K562 (cell line): Measurements from ENCODE around the gene PPIH. TPM values are rescaled to one million over a fixed set of nuclear protein-coding genes. Genes with fewer than 3 reads are reported as not detected.

Experiments used
- ATAC-seq: fragments of 200-7000 bp; cut with Tn5 transposase; 3 replicates; pipeline ENCODE4 v1.9.1; 2020; ENCODE audit warnings: moderate library complexity
- BruUV-seq: library from RNA; stranded (reverse); fragments of 400-500 nt; replicated peaks from 2 replicates; lab custom pipeline; 2021; lab: Mats Ljungman, UMichigan
- CTCF ChIA-PET: fragments of 300-600 bp; formaldehyde crosslinking; extraction: SDS; loops from one replicate; lab custom pipeline; 2021; ENCODE audit warnings: low intra/inter-chr PET ratio; lab: Yijun Ruan, JAX
- POLR2A ChIA-PET: fragments of 300-600, 350-650 bp; sonication (Branson Sonifier 250); formaldehyde crosslinking; extraction: SDS; loops from one replicate; lab custom pipeline; 2021; ENCODE audit warnings: antibody characterized with exemption, inconsistent platforms; lab: Yijun Ruan, JAX
- DNase-seq, 4 experiments: peaks; one replicate each; pipeline versions ENCODE4 v3.0.0 to v3.0.0-alpha.2; 2011 to 2018; ENCODE audit warnings: low spot score in 3 of 4, mixed read lengths in 3 of 4; ENCODE audit errors: extremely low read depth in 1 of 4
- FAIRE-seq: peaks from 2 replicates; lab custom pipeline; 2011; peaks lifted over from hg19 to GRCh38; lab: Jason Lieb, UNC
- H2AFZ ChIP-seq: 2 replicates; pipeline ENCODE4 v1.6.0; 2011; ENCODE audit warnings: low read depth, low read length, control low read depth, inconsistent platforms
- H3K27ac ChIP-seq: fragments of 200-600 bp; 3 replicates; pipeline ENCODE4 v1.8.0; 2011; ENCODE audit warnings: low read depth, mild to moderate bottlenecking, control low read depth, inconsistent platforms, low read length, moderate library complexity, mixed read lengths; ENCODE audit errors: extremely low read depth
- H3K27me3 ChIP-seq, 2 experiments: fragments of 300-600 bp in 1 of 2; 2 replicates in 1 of 2; 3 replicates in 1 of 2; pipeline versions ENCODE4 v1.6.0 to v1.8.0; 2011; ENCODE audit warnings: inconsistent platforms in 2 of 2, low read length in 2 of 2, mild to moderate bottlenecking in 1 of 2, mixed read lengths in 1 of 2, moderate library complexity in 1 of 2; ENCODE audit not compliant: control insufficient read depth in 2 of 2, insufficient read depth in 2 of 2
- H3K36me3 ChIP-seq: fragments of 300-600 bp; 3 replicates; pipeline ENCODE4 v1.8.0; 2011; ENCODE audit warnings: mild to moderate bottlenecking, low read length, inconsistent platforms; ENCODE audit not compliant: control insufficient read depth, insufficient read depth
- H3K4me1 ChIP-seq, 2 experiments: fragments of 200-600 bp in 1 of 2; replicated peaks in 1 of 2; 2 replicates in 1 of 2; 3 replicates in 1 of 2; pipeline versions ENCODE4 v1.5.1 to v1.8.0; 2011; ENCODE audit warnings: inconsistent platforms in 2 of 2, low read length in 2 of 2, mild to moderate bottlenecking in 1 of 2, mixed read lengths in 1 of 2, moderate library complexity in 1 of 2; ENCODE audit not compliant: control insufficient read depth in 2 of 2, insufficient read depth in 2 of 2
- H3K4me2 ChIP-seq: 2 replicates; pipeline ENCODE4 v1.6.1; 2011; ENCODE audit warnings: low read length, control low read depth, inconsistent platforms, mixed read lengths; ENCODE audit not compliant: insufficient read depth
- H3K4me3 ChIP-seq: fragments of 200-600 bp; sonication (generic), shearing (Covaris generic); 2 replicates; pipeline ENCODE4 v1.5.1; 2016; ENCODE audit warnings: control low read depth, inconsistent platforms
- H3K79me2 ChIP-seq: fragments of 200-600 bp; 3 replicates; pipeline ENCODE4 v1.8.0; 2011; ENCODE audit warnings: low read length, inconsistent platforms; ENCODE audit not compliant: control insufficient read depth, insufficient read depth
- H3K9ac ChIP-seq, 2 experiments: 2 replicates each; pipeline versions ENCODE4 v1.6.0 to v1.6.1; 2011; ENCODE audit warnings: low read depth in 2 of 2, low read length in 2 of 2, control low read depth in 1 of 2, inconsistent platforms in 1 of 2, mild to moderate bottlenecking in 1 of 2, mixed read lengths in 1 of 2; ENCODE audit not compliant: insufficient read depth in 1 of 2
- H3K9me1 ChIP-seq: one replicate; pipeline ENCODE4 v1.6.0; 2011; ENCODE audit warnings: inconsistent platforms, mild to moderate bottlenecking, low read length, moderate library complexity; ENCODE audit not compliant: control insufficient read depth, insufficient read depth
- H3K9me3 ChIP-seq: replicated peaks from 2 replicates; pipeline ENCODE4 v1.5.1; 2011; ENCODE audit warnings: low read depth, low read length, inconsistent platforms; ENCODE audit not compliant: control insufficient read depth, insufficient read depth
- H4K20me1 ChIP-seq: replicated peaks from 2 replicates; pipeline ENCODE4 v1.6.1; 2011; ENCODE audit warnings: low read length, inconsistent platforms, mixed read lengths; ENCODE audit not compliant: control insufficient read depth, insufficient read depth
- ARNT ChIP-seq, 2 experiments: fragments of 450-650 bp; IDR thresholded peaks; 2 replicates each; pipeline ENCODE4 v1.6.1; 2016; ENCODE audit warnings: mild to moderate bottlenecking in 1 of 2
- BCOR ChIP-seq: fragments of 450-650 bp; IDR thresholded peaks from 2 replicates; pipeline ENCODE4 v1.6.1; 2016
- HDGF ChIP-seq: fragments of 450-650 bp; IDR thresholded peaks from 2 replicates; pipeline ENCODE4 v1.6.1; 2016
- HNRNPL ChIP-seq: fragments of 200-400 bp; formaldehyde crosslinking; IDR thresholded peaks from 2 replicates; pipeline ENCODE4 v1.6.1; 2017; ENCODE audit warnings: low read depth, mild to moderate bottlenecking, low read length
- NCOA2 ChIP-seq, 2 experiments: fragments of 450-650 bp; IDR thresholded peaks; 2 replicates each; pipeline ENCODE4 v1.6.1; 2018; ENCODE audit warnings: mild to moderate bottlenecking in 2 of 2, moderate library complexity in 1 of 2; ENCODE audit not compliant: partially characterized antibody in 2 of 2
- OTX1 ChIP-seq: fragments of 450-650 bp; formaldehyde crosslinking; IDR thresholded peaks from 2 replicates; pipeline ENCODE4 v1.4.0; 2022; ENCODE audit warnings: mild to moderate bottlenecking
- PTBP1 ChIP-seq: fragments of 200-400 bp; formaldehyde crosslinking; IDR thresholded peaks from 2 replicates; pipeline ENCODE4 v1.6.1; 2017; ENCODE audit warnings: low read depth, low read length
- PTTG1 ChIP-seq: fragments of 450-650 bp; IDR thresholded peaks from 2 replicates; pipeline ENCODE4 v1.6.1; 2016; ENCODE audit warnings: low read depth, mild to moderate bottlenecking, missing genetic modification characterization, missing compliant biosample characterization
- RCOR1 ChIP-seq, 2 experiments: IDR thresholded peaks; 2 replicates each; pipeline ENCODE4 v1.6.1; 2012; ENCODE audit warnings: low read depth in 2 of 2, low read length in 2 of 2, borderline replicate concordance in 1 of 2, improper control_type of control experiment in 1 of 2
- SIN3A ChIP-seq, 2 experiments: fragments of 150-350 bp in 1 of 2; IDR thresholded peaks; 2 replicates each; pipeline ENCODE4 v1.6.1; 2011 to 2016; ENCODE audit warnings: borderline replicate concordance in 2 of 2, low read depth in 2 of 2, low read length in 2 of 2, mild to moderate bottlenecking in 2 of 2, moderate library complexity in 2 of 2; ENCODE audit not compliant: control insufficient read depth in 1 of 2
- ZBTB8A ChIP-seq: fragments of 450-650 bp; IDR thresholded peaks from 2 replicates; pipeline ENCODE4 v1.6.1; 2018; ENCODE audit warnings: mild to moderate bottlenecking, moderate library complexity; ENCODE audit not compliant: partially characterized antibody
- ZKSCAN8 ChIP-seq: fragments of 200-800 bp; sonication (Bioruptor generic); IDR thresholded peaks from 2 replicates; pipeline ENCODE4 v1.6.1; 2016; ENCODE audit warnings: missing genetic modification characterization, missing compliant biosample characterization
- ZNF311 ChIP-seq: fragments of 250-450 bp; sonication (Bioruptor Pico); IDR thresholded peaks from 2 replicates; pipeline ENCODE4 v1.4.0; 2020; ENCODE audit warnings: mild to moderate bottlenecking, moderate library complexity
- ZNF589 ChIP-seq: fragments of 200-800 bp; sonication (Bioruptor generic); IDR thresholded peaks from 2 replicates; pipeline ENCODE4 v1.6.1; 2016; ENCODE audit warnings: low read depth, missing genetic modification characterization, missing compliant biosample characterization
- ZNF707 ChIP-seq: fragments of 250-450 bp; sonication (Bioruptor Pico); conservative IDR thresholded peaks from 2 replicates; pipeline ENCODE4 v1.8.0; 2022; ENCODE audit warnings: inconsistent platforms, mild to moderate bottlenecking, moderate library complexity
- WGBS: fragments of 100-300 bp; shearing (Covaris generic); methylation state at CpG from one replicate; pipeline ENCODE4 v1.1.6; 2016; ENCODE audit warnings: low coverage, mixed read lengths; ENCODE audit not compliant: insufficient coverage; ENCODE audit errors: missing lambda C conversion rate; 5-methylcytosine and 5-hydroxymethylcytosine counted together
- in situ Hi-C: fragments of 300-500 bp; cut with MboI; formaldehyde crosslinking; loops from 4 replicates; pipeline ENCODE4 v1.15.0; 2018; ENCODE audit warnings: inconsistent platforms, mixed read lengths
- intact Hi-C: fragments of 100-400 bp; cut with micrococcal nuclease; formaldehyde crosslinking; loops from 2 replicates; pipeline ENCODE4 v1.14.2; 2022
- polyA plus RNA-seq, 8 experiments: library from polyadenylated mRNA; depleted of rRNA in 4 of 8; stranded (reverse) in 5 of 8; unstranded in 3 of 8; fragments of >200 nt; fragmentation: Nextera tagmentation in 2 of 8; fragmentation: Illumina TruSeq in 1 of 8; extraction: Ambion mirVana in 2 of 8; extraction: Trizol in 1 of 8; gene quantifications; 2 replicates each; pipeline versions ENCODE4 v1.2.1 to v1.2.3, GENCODE V29; 2011 to 2014; ENCODE audit warnings: inconsistent platforms in 1 of 8, missing spikeins in 1 of 8
- total RNA-seq, 7 experiments: library from RNA; depleted of rRNA in 6 of 7; stranded (reverse); fragments of >200 nt in 6 of 7; fragmentation: Illumina TruSeq in 2 of 7; extraction: Trizol in 2 of 7; gene quantifications; 2 replicates each; pipeline versions ENCODE4 v1.2.1 to v1.2.3, GENCODE V29; 2011 to 2021; ENCODE audit warnings: low replicate concordance in 1 of 7
- TF ChIP-seq, protein P1 (sequence below): fragments of 450-650 bp; IDR thresholded peaks from 2 replicates; pipeline ENCODE4 v1.7.0; 2016; ENCODE audit warnings: borderline replicate concordance
- TF ChIP-seq, protein P2 (sequence below): sonication (generic); formaldehyde crosslinking; IDR thresholded peaks from 2 replicates; pipeline ENCODE4 v1.8.1; 2023; ENCODE audit warnings: mild to moderate bottlenecking, missing genetic modification reagents

PPIH gene
- total and polyA plus RNA-seq, 9 of the 15 experiments (the other 6 are each of a cell fraction or from before 2014, with no cell fraction given): 197 to 470 (median 277) TPM

DNA sequence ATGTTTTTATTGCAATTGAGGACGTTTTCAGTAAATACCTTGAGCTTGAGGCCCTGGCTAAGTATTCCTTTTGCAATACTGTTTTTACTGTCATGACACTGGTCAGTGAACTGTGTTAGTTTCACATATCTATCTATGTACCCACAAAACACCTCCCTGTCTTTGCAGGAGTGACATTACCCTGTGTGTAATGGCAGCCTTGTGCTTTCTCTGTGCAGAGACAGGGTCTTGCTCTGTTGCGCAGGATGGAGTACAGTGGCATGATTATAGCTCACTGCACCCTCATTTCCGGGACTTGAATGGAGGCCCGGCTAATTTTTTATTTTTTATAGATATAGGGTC lies 32.9 kb downstream of the PPIH start (continued):
- TF ChIP-seq ZBTB8A: no peak
- TF ChIP-seq ZNF589 (CRISPR knock-in tag): no peak
- TF ChIP-seq PTTG1: no peak
- TF ChIP-seq ZNF311: no peak
- no peak for TF ChIP-seq OTX1 (CRISPR knock-in tag)

DNA sequence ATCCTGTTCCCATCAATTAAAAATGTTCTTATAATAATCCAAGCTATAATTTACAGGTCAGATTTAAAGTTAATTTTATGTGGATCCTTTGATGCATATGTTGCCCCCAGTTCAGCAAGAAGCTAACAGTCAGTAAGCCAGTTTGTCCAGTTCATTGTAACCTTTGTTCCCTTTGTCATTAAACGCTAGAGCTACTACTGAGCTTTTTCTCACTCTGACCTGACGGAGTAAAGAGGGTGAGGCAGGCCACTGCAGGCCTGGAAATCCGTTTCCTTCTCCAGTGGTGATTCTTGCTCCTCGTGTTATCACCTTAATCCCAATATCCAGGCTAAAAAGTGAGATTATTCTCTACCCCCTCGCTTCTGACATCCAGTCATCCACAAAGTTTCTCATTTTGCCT lies 34.2 kb downstream of the PPIH start:
- H2AFZ ChIP-seq: no peak overlapping the region
- peaks cover 1 to 27% of the 10 kb centered on the region in 2 experiments; a peak in 4 of 5 replicates for H3K4me1 ChIP-seq
- H3K79me2 ChIP-seq: peaks cover 98% of the 10 kb centered on the region
- no peaks in the 10 kb centered on the region for H3K27me3 ChIP-seq
- POLR2A ChIA-PET: interaction anchor here (0.5 to 5.7 kb wide), 5 partner anchors 9 to 38 kb away, joined by 3 to 58 read pairs (median 6); partner anchors contain the start of gene YBX1
- intact Hi-C loops (no loop called here), in situ Hi-C loops (no loop called here)
- FAIRE-seq (no peak), DNase-seq (no peak), ATAC-seq (no peak)
- H3K36me3 ChIP-seq: peaks cover 100% of the 10 kb centered on the region
- H3K9me1 ChIP-seq: peaks cover 4% of the 10 kb centered on the region
- 0 out of 3 replicates have a peak overlapping the region, but pooled peaks have one; percentile 8 for H3K27ac ChIP-seq
- H3K9me3 ChIP-seq: no peaks in the 10 kb centered on the region
- CTCF ChIA-PET: interaction anchor here (1.6 kb wide), 1 partner anchor 115 kb away, joined by 4 read pairs; no protein-coding TSS in a partner anchor
- BruUV-seq: no TSS peak
- 43% methylated on average over 5 of the region's 5 CpGs for WGBS
- peaks cover 64% of the 10 kb centered on the region for H4K20me1 ChIP-seq
- H3K4me3 ChIP-seq: no peak overlapping the region
- no peak overlapping the region for H3K4me2 ChIP-seq
- H3K9ac ChIP-seq: no peak overlapping the region
- TF ChIP-seq PTBP1 (no peak), HNRNPL (no peak), ZNF707 (CRISPR knock-in tag) (no peak), RCOR1 (IDR thresholded peaks at IDR 0.05; ENCODE audit: borderline replicate concordance in 1 of 2, low read depth in 2 of 2, low read length in 2 of 2) (no peak), ARNT (IDR thresholded peaks at IDR 0.05) (no peak), BCOR (no peak), SIN3A (IDR thresholded peaks at IDR 0.05; ENCODE audit: borderline replicate concordance in 2 of 2, control insufficient read depth in 1 of 2, low read depth in 2 of 2, low read length in 2 of 2) (no peak), ZKSCAN8 (CRISPR knock-in tag) (no peak), NCOA2 (IDR thresholded peaks at IDR 0.05; ENCODE audit: partially characterized antibody in 2 of 2) (no peak), HDGF (no peak)
- TF ChIP-seq, protein P1, sequence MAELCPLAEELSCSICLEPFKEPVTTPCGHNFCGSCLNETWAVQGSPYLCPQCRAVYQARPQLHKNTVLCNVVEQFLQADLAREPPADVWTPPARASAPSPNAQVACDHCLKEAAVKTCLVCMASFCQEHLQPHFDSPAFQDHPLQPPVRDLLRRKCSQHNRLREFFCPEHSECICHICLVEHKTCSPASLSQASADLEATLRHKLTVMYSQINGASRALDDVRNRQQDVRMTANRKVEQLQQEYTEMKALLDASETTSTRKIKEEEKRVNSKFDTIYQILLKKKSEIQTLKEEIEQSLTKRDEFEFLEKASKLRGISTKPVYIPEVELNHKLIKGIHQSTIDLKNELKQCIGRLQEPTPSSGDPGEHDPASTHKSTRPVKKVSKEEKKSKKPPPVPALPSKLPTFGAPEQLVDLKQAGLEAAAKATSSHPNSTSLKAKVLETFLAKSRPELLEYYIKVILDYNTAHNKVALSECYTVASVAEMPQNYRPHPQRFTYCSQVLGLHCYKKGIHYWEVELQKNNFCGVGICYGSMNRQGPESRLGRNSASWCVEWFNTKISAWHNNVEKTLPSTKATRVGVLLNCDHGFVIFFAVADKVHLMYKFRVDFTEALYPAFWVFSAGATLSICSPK: no peak
- TF ChIP-seq, protein P2, sequence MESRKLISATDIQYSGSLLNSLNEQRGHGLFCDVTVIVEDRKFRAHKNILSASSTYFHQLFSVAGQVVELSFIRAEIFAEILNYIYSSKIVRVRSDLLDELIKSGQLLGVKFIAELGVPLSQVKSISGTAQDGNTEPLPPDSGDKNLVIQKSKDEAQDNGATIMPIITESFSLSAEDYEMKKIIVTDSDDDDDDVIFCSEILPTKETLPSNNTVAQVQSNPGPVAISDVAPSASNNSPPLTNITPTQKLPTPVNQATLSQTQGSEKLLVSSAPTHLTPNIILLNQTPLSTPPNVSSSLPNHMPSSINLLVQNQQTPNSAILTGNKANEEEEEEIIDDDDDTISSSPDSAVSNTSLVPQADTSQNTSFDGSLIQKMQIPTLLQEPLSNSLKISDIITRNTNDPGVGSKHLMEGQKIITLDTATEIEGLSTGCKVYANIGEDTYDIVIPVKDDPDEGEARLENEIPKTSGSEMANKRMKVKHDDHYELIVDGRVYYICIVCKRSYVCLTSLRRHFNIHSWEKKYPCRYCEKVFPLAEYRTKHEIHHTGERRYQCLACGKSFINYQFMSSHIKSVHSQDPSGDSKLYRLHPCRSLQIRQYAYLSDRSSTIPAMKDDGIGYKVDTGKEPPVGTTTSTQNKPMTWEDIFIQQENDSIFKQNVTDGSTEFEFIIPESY (CRISPR knock-in tag): no peak
